HG02884 (cell line): ENCODE data around the gene FARP2.
"Not testable (repeated sequence)": the region's sequence is repeated elsewhere in the genome, so short reads cannot be mapped to it uniquely, and the experiment has no call there.

Experiments used
- ATAC-seq: cut with Tn5 transposase; IDR thresholded peaks from one replicate; pipeline ENCODE4 v1.9.1; 2021; ENCODE audit warnings: mild to moderate bottlenecking, moderate library complexity; ENCODE audit not compliant: unreplicated experiment

Gene FARP2

DNA sequence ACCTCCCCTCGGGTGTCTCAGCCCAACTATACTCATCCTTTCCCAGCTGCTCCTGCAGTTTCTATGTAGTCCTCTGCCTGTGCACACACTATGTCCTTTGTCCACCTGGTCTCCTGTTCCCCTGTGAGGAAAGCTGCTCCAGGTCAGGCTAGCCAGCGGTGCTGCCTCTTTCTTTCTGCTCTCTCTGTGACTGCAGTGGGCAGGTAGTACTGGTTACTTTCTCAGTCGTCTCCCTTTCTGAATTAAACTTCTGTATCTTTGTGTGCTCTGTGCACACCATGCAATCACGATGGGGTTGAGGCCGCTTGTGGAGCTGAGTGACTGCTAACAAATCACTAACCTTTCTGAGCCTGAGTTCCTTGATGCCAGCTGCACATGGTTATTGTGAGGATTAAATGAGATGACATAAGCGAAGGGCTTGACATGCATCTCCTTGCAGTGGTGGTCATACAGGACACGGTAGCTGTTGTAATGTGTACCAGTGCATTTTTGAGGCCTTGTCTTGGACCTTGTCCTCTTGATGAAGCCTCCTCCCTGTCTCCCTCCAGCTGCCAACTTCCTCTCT, 3.5 kb downstream of the FARP2 start:
- ATAC-seq = no peak

DNA sequence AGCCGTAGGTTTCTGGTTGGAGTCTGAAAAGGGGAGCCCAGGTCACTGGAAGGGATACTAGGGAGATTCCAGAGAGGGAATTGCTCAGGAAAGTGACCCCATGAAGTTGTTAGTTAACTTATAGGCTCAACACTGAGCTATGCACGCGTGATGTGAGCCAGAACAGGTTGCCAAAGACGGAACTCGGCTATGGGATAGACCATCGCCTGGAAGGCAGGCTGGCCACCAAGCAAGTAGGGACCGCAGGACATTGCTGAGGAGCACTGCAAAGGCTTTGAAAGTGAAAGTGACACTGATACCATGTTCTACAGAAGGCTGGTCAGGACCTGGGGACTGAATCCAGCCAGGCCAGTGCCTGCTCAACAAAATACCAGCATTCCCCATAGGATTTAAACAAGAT, 7.3 kb downstream of the FARP2 start:
- no peak for ATAC-seq

DNA sequence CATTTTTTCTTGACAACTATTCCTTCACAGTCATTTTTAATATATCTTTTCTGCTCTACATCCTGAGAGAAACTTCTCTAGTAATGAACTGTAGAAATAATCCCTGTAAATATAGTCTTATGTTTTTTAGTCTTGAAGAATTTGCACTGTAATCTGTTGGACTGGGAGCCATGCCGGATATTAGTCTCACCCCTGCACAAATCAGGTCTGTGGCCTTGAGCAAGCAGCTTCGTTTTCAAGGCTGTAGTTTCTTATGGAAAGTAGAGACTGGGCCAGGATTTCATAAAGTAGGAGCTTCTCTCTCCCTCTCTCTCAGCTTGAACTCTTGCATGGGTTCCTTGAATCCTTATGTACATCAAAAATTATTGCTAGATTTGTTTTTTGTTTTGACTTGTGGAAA, 8.7 kb downstream of the FARP2 start:
- ATAC-seq = no peak

DNA sequence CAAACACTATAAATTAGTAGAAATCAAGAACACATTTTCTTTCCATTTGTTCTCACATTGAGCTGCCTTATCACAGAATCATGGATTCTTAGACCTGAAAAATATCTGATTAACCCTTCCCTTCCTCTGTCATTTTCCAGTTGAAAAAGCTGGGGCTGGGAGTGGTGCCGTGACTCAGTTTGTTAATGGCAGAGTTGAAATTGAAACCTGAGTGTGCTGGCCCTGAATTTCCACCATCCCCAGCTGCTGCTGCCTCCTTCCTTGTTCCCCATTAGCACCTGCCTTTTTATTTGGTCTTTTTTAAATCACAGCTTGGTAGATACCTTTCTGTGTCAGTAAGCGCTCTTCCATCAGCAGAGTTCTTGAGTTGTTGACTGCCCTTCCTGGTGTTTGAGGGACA, 10.6 kb downstream of the FARP2 start:
- no peak for ATAC-seq

DNA sequence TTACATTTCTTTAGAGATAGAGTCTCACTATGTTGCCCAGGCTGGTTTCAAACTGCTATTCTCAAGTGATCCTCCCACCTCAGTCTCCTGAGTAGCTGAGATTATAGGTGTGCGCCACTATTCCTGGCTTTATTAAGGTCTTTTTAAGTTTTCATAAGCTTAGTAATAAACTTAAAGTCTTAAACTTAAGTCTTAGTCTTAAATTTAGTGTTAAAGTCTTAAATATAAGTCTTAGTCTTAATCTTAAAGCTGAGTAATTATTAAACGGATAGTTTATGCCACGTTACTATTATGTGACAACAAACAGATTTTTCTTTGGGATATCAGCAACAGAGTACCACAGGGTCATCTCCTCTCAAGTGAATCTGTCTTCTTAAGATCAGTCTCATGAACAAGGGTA, 12.6 kb downstream of the FARP2 start:
- ATAC-seq = no peak

DNA sequence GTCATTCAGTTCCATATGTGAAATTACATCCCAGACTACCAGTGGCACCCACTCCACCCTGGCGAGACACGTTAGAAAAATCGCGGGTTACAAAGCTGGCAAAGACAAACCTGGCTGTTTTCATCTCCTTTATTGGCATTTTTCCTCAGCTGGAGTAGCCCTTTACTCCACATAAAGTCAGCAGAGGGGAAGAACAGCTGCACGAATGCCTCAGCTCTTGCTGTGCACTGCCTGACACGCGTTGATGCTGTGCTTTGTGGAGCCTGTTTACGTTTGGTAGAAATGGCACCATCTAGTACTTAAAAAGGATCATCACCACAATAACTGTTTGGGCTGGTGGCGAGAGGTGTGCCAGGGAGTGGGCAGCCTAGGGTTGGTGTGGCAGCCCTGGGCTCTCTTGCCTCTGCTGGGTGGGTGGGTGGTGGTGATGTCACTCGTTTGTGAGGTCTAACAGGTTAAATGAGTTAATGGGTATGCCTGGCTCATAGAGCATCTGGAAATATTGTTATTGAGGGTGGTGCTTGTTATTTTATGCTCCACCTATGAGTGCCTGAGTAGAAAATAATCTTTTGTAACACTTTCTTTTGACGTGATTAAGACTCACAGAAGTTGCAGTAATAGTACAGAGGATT, 16.4 kb downstream of the FARP2 start:
- no peak for ATAC-seq

DNA sequence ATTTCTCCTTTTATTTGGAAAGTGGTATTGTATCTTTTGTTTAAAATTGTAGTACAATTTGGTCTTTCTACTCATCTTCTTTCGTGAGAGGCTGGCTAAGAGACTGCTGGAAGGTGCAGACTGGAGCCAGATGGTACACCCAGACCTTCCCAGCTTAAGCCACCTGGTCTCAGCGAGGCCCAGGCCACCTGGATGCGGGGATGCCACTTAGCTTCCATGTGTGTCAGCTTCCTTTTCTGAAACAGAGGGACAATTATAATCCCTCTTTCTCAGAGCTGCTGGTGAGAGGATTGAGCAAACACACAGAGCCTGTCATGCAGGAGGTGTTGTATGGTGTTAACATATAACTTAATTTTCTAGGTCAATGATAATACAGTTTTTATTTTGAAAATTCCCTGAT, 17.4 kb downstream of the FARP2 start:
- no peak for ATAC-seq

DNA sequence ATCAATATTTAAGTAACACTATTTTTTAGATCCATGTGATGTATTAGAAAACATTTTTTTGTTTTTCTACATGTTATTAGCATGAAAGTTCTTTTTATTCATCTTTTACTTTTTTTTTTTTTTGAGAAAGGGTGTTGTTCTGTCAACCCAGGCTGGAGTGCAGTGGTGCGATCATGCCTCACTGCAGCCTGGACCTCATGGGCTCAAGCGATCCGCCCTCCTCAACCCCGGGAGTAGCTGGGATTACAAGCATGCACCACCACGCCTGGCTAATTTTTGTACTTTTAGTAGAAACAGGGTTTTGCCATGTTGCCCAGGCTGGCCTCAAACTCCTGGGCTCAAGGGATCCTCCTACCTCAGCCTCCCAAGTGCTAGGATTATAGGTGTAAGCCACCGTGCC, 17.8 kb downstream of the FARP2 start:
- not testable (repeated sequence) for ATAC-seq

DNA sequence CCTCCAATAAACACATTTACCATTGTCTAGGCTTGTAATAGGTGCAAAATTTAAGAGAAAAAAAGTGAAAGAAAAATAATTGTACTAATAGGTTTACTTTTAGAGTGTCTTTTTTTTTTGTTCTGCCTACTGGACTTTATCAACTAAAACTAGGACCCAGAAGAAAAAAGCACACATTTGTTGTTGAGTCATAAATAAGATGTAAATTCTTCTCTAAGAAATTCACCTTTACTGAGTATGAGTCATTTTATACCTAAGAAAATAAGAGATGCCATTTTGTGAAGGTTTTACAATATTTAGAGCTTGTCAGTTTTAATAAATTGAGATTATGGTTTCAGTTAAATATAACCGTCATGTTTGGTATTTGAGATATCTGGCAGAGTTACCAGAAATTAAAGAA, 19.2 kb downstream of the FARP2 start:
- no peak for ATAC-seq

DNA sequence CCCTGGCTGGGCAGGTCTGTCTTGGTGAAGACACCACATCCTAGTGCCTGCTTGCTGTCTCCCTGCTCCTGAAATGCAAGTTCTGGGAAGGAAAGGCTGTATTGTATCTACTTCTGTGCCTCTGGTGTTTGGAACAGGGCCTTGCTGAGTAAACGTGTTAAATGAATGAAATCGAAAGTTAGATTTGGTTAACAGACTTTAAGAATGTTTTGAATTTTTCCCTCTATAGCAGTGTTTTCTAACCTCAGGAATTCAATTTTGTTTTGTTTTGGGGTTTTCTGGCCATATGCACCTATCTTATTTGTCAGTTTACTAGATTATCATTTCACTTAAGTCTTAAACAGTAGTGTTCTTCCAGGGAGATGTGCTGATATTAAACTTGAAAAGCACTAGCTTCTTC, 20.7 kb downstream of the FARP2 start:
- ATAC-seq = no peak

DNA sequence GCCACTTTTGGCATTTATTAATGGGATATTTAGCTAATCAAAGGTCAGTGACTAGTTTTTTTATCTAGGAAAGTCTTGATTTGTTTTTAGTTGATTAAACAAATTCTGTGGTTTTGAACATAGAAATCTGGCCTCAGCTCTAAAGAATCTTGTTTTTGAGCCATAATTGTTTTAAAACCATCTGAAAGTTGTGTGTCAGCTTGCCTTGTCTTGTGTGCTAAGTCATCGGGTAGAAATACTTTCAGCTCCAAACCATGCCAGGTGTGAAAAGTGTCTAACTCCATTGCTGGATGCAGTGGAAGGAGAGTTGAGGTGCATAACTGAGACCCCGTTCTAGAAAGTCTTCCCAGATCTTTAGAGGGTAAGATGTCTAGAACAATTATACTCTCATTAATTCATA, 22.7 kb downstream of the FARP2 start:
- no peak for ATAC-seq

DNA sequence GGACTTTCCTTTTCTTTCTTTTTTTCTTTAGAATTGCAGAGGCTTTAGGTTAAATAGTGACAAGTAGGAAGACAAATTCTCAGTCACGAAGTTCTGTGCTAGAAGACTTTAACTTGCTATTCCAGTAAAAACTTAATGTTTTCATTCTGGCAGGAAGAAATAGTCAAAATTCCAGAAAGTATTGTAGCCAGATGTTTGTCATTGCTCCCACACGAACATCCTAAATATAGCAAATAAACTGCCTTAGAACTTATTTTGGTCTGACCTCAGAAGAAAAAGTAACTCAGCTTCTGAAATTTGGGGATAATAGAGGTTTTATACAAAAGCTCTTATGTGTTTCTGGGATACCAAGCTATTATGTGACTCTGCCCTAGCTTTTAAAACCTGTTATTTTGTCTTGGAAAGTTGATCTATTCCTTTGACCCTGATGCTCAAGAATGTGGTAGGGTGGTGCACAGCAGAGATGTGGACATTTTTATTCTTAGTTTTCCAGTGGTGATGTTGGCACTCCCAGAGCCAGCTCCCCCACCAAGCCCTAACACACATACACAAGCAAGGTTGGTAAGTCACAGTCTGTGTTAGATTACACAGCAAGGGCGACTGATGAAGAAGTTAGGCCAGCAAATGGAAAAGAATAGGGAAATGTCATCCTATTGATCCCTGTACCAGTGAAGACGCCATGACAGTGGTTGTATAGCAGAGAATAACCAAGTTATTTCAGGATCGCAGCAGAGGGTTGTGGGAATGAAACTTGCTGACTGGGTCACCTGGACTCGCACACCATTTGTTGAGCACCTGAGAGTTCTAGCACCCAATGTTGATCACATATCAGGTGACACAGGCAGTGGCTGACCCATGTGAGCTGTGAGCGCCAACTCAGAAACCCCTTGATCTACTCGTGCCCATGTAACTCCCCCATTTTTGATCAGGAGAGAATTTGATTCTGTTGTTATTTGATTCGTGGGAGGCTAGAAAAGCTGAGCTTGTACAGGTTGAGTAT, 23.7 kb downstream of the FARP2 start:
- no peak for ATAC-seq

DNA sequence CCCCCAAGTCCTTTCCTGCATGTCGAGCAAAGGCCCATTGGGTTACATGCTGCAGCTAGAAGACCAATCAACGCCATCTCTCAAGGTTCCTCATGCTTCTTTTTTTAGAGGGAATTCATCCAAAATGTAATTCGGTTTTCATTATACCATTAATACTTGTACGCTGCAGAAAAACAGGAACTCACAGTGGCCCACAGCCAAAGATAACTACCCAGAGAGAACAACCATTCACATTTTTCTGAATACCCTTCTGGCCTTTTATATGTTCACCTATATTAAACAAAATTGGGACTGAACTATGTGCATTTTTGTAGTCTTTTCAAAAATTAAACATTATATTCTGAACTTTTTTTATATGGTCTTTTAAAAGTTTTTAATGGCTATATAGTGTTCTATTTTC, 25.8 kb downstream of the FARP2 start:
- no peak for ATAC-seq

DNA sequence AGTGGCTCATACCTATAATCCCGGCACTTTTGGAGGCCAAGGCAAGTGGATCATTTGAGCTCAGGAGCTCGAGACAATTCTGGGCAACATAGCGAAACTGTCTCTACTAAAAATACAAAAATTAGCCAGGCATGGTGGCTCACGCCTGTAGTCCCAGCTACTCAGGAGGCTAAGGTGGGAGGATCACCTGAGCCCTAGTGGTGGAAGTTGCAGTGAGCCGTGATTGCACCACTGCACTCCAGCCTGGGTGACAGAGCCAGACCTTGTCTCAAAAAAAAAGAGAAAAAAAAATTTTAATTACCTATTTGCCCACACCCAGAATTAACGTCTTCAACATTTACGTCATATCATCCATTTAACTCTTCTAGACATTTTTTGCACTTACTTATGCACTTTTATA, 29.4 kb downstream of the FARP2 start:
- not testable (repeated sequence) for ATAC-seq

DNA sequence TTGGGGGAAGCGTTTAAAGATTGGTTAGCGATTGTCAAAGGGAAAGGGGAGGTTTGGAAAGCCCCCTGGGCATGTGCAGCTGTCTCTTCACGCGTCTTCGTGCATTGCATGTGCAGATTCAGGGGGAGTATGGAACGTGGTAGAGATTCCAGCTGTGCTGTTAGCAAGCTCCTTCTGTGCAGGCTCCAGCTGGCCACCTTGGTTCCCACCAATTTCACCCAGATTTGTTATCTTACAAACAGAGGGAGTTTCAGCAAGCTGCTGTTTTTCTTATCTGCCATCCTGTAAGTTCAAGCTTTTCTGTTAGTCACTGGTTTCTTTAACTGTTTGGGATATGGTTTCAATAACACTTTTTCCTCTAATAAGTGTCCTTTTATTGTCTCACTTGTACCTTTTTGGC, 30.4 kb downstream of the FARP2 start:
- ATAC-seq = no peak

DNA sequence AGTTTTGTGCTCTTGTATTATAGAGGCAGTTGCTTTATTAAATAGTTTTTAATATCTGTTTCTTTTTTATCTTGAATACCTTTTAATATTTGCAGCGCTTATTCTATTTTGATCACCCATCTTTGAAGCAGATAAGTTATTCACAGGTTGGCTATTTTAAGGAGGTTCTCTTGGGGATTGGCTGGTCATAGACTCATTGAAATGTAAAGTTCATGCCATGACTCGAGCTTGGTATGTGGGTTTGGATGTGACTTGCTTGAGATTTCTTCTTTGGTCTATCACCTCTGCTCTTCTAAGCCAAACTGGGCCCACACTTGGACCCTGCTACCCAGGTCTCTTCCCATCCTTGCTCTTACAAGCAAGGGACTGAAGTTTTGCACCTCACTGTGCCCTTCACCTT, 33.6 kb downstream of the FARP2 start:
- no peak for ATAC-seq

DNA sequence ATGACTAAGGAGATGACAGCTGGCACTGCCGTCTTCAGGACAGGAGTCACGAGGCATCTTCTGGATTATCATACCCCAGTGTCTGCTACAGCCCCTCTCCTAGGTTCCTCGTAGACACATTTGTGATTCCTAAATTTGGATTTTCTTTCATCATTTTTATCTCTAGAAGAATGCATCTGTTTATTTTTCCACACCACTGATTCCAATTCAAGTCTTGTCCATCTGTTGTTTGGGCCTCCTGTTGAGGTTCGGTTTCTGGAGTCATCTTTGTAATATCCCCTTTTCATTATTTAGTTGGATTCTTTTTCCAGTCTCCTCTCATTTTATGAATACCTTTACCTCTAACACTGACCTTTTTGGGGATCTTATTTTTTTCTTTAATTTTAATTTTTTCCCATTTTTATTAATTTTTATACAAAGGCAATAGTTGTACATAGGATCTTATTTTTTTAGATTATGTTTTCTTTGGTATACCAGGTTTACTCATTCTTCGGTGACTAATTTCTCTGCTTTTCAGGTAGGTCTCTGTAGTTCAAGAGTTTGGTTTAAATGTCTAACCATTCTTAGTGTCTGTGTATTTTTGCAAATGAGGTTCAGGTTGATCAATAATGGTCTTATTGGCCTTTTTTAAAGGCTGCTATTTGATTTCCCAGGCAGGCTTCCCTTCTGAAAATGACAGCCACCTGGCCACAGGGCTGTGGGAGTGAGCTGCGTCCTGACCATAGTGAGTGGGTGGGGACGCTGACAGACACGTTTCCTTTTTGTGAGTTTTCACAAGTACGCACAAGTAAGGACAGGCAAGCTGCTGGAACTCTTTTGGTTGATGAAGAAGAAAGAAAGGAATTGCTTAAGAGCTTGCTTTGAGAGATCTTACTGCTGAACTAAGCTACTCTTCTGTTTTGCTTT, 34.5 kb downstream of the FARP2 start:
- ATAC-seq = peak; percentile 65

DNA sequence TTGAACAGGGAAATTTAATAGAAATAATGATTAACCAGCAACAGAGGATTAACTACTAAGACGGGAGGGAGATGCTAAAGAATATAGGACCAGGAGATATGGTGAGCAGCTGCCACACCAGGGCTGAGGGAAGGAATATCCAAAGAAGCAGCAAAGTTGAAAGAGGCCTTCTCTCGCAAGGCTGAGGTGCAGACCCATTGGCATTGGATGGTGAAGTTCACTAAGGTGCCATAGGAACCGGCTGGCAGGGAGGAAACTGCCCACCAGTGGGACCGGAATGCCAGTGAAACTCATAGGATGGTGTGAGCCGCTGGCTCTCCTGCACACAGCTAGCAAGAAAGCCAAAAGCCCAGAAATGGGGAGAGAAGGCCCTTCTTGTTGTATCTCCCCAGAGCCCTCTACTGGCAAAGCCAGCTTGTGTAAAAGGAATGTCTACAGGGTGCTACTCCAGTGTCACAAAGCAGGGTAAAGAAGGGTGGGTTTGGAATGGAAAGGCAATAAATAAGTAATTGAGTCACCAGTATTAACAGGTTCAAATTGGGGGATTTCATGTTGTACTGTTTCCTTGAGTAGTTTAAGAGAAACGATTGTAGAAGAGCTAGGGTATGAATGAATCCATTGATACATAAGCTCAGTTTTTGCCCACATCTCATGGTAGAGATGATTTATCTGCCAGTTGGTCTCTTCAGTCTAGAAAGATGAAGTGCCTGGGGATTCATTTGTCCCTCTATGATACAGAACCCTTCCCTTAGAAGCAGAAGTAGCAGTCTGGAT, 36.0 kb downstream of the FARP2 start:
- ATAC-seq = no peak

DNA sequence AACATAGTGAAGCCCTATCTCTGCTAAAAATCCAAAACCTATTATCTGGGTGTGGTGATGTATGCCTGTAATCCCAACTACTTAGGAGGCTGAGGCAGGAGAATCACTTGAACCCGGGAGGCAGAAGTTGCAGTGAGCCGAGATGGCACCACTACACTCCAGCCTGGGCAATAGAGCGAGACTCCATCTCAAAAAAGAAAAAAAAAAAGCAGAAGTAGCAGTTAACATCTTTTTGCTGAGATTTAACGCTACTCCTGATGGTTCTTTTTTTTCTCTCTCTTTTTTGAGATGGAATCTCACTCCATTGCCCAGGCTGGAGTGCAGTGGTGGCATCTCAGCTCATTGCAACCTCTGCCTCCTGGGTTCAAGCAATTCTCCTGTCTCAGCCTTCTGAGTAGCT, 36.7 kb downstream of the FARP2 start:
- not testable (repeated sequence) for ATAC-seq

DNA sequence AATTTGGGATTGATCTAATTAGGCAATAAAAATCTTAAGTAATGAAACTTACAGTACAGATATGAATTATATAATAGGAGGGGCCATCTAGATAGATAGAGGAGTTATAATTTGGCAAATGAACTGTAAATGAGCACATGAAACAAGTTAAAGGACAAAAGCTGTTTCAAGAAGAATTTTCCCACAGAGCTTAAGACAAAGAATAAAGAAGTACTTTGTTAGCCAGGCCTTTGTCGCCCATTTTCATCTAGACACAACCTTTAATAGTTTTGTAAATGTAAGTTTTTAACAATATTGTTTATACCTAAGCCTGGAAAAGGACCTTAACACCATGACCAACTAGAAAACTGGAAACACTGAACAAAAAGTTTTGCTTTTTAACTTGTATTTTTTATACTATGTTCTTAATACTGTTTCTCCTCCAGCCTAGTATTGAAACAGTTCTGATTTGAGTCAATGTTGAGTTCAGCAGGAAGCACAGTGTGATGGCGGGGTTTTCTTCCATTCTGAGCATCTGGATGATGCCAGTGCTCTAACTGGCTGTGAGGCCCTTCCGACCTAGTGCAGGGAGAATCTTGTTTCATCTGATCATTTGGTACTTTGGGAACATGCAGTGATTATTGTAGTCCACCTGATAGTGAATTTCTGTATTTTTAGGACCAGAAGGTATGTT, 37.6 kb downstream of the FARP2 start:
- ATAC-seq = no peak
